ENCODE measurements around the gene SEPTIN12. TPM values are rescaled to one million over a fixed set of nuclear protein-coding genes. Genes with fewer than 3 reads are reported as not detected.

The SEPTIN12 gene
- total and polyA plus RNA-seq, 2 donors (not counting 1 experiment from before 2014, with no cell fraction given) = 0.07 TPM; not detected in 1

- H3K4me1 ChIP-seq (ENCODE audit: control insufficient read depth in 2 of 2, insufficient read depth in 2 of 2, low read length in 2 of 2) = peaks cover 25 to 27% of the 10 kb centered on the region in 2 donors
- no peaks in the 10 kb centered on the region for H3K36me3 ChIP-seq (replicated peaks in 1 of 2; ENCODE audit: control extremely low read depth in 1 of 2, control insufficient read depth in 1 of 2, extremely low read depth in 1 of 2, insufficient read depth in 2 of 2, low read length in 1 of 2)
- no peak overlapping the region for H3K4me2 ChIP-seq (replicated peaks; ENCODE audit: low read depth, low read length, poor library complexity, severe bottlenecking)
- H3K27ac ChIP-seq (ENCODE audit: low read length in 2 of 2) = no peak overlapping the region
- ChIA-PET POLR2A (interaction anchor here (0.6 kb wide), 1 partner anchor 8 kb away, joined by 3 read pairs; no protein-coding TSS in a partner anchor), CTCF (no interaction called here)
- H3K79me2 ChIP-seq (ENCODE audit: control insufficient read depth, insufficient read depth, low read length) = no peaks in the 10 kb centered on the region
- H3K9me3 ChIP-seq (ENCODE audit: control extremely low read depth in 1 of 3, control insufficient read depth in 2 of 3, insufficient read depth in 1 of 3, low read length in 2 of 3) = no peaks in the 10 kb centered on the region
- no peak overlapping the region for H3K9ac ChIP-seq (ENCODE audit: low read length)
- no peak overlapping the region for H2AFZ ChIP-seq (ENCODE audit: insufficient read depth, low read depth, low read length, poor library complexity, severe bottlenecking)
- no peak for ATAC-seq (ENCODE audit: low read depth)
- no peak overlapping the region for H3K4me3 Mint-ChIP-seq
- H3K9me3 Mint-ChIP-seq (ENCODE audit: insufficient read depth) = no peaks in the 10 kb centered on the region
- TF ChIP-seq EZH2 (IDR thresholded peaks at IDR 0.05; ENCODE audit: borderline replicate concordance, insufficient read depth, low read depth, low read length, poor library complexity, severe bottlenecking) = no peak
- no peak for TF ChIP-seq CTCF (IDR thresholded peaks at IDR 0.05)
- no peaks in the 10 kb centered on the region for H4K20me1 ChIP-seq (ENCODE audit: control insufficient read depth, insufficient read depth, low read length, poor library complexity, severe bottlenecking)
- H3K4me3 ChIP-seq (ENCODE audit: control extremely low read depth in 1 of 5, extremely low read depth in 1 of 5, insufficient read depth in 1 of 5, low read depth in 2 of 5, low read length in 4 of 5) = no peak overlapping the region
- peaks cover 20% of the 10 kb centered on the region for H3K4me1 Mint-ChIP-seq
- H3K27me3 ChIP-seq (replicated peaks in 1 of 4; ENCODE audit: control extremely low read depth in 1 of 4, control insufficient read depth in 3 of 4, insufficient read depth in 4 of 4, low read length in 3 of 4) = no peaks in the 10 kb centered on the region
- DNase-seq = no peak
- WGBS (ENCODE audit: insufficient coverage) = 89% methylated on average over 12 of the region's 16 CpGs
- H3K27ac Mint-ChIP-seq = peak overlapping the region; percentile 26
- intact Hi-C loops (cut with micrococcal nuclease) = no loop called here
- H3K27me3 Mint-ChIP-seq = no peaks in the 10 kb centered on the region
Measured at GRCh38 chr16:4798456-4798855, 10.3 kb upstream of the SEPTIN12 start.

- Histone ChIP-seq H3K79me2 (ENCODE audit: control insufficient read depth, insufficient read depth, low read length) (no peaks in the 10 kb centered on the region), H3K9ac (ENCODE audit: low read length) (no peak overlapping the region), H3K4me2 (replicated peaks; ENCODE audit: low read depth, low read length, poor library complexity, severe bottlenecking) (no peak overlapping the region), H3K27ac (ENCODE audit: low read length in 2 of 2) (no peak overlapping the region), H3K9me3 (ENCODE audit: control extremely low read depth in 1 of 3, control insufficient read depth in 2 of 3, insufficient read depth in 1 of 3, low read length in 2 of 3) (no peaks in the 10 kb centered on the region), H3K27me3 (replicated peaks in 1 of 4; ENCODE audit: control extremely low read depth in 1 of 4, control insufficient read depth in 3 of 4, insufficient read depth in 4 of 4, low read length in 3 of 4) (no peaks in the 10 kb centered on the region), H3K4me1 (ENCODE audit: control insufficient read depth in 2 of 2, insufficient read depth in 2 of 2, low read length in 2 of 2) (peaks cover 20 to 22% of the 10 kb centered on the region in 2 donors), H2AFZ (ENCODE audit: insufficient read depth, low read depth, low read length, poor library complexity, severe bottlenecking) (no peak overlapping the region), H3K4me3 (ENCODE audit: control extremely low read depth in 1 of 5, extremely low read depth in 1 of 5, insufficient read depth in 1 of 5, low read depth in 2 of 5, low read length in 4 of 5) (no peak overlapping the region), H3K36me3 (replicated peaks in 1 of 2; ENCODE audit: control extremely low read depth in 1 of 2, control insufficient read depth in 1 of 2, extremely low read depth in 1 of 2, insufficient read depth in 2 of 2, low read length in 1 of 2) (no peaks in the 10 kb centered on the region), H4K20me1 (ENCODE audit: control insufficient read depth, insufficient read depth, low read length, poor library complexity, severe bottlenecking) (no peaks in the 10 kb centered on the region)
- CTCF ChIA-PET = no interaction called here
- ATAC-seq (ENCODE audit: low read depth) (no peak), DNase-seq (no peak)
- intact Hi-C loops (cut with micrococcal nuclease) = no loop called here
- H3K27me3 Mint-ChIP-seq = no peaks in the 10 kb centered on the region
- POLR2A ChIA-PET = no interaction called here
- no peak for TF ChIP-seq CTCF (IDR thresholded peaks at IDR 0.05)
- TF ChIP-seq EZH2 (IDR thresholded peaks at IDR 0.05; ENCODE audit: borderline replicate concordance, insufficient read depth, low read depth, low read length, poor library complexity, severe bottlenecking) = no peak
- H3K9me3 Mint-ChIP-seq (ENCODE audit: insufficient read depth) = no peaks in the 10 kb centered on the region
- no peak overlapping the region for H3K27ac Mint-ChIP-seq
- WGBS (ENCODE audit: insufficient coverage) = 96% methylated on average over 17 of the region's 22 CpGs
- H3K4me3 Mint-ChIP-seq = no peak overlapping the region
- peaks cover 15% of the 10 kb centered on the region for H3K4me1 Mint-ChIP-seq
Measured at GRCh38 chr16:4797805-4798252, 9.7 kb upstream of the SEPTIN12 start.

Measured in B cell (primary cell).